Parathyroid adenoma (tissue), 2 donors: ENCODE data around the gene BRD3.

ENCODE experiments used
- H2AFZ ChIP-seq: fragments of 300-600 bp; sonication (generic); one replicate; pipeline ENCODE4 v1.7.0; 2017; ENCODE audit warnings: antibody characterized with exemption, mild to moderate bottlenecking
- H3K27ac ChIP-seq: fragments of 300-600 bp; sonication (generic); one replicate; pipeline ENCODE4 v1.7.0; 2017
- H3K27me3 ChIP-seq: fragments of 300-600 bp; sonication (generic); one replicate; pipeline ENCODE4 v1.7.0; 2017; ENCODE audit warnings: low read length; ENCODE audit not compliant: control insufficient read depth, insufficient read depth
- H3K36me3 ChIP-seq: fragments of 300-600 bp; sonication (generic); one replicate; pipeline ENCODE4 v1.7.0; 2017; ENCODE audit warnings: low read length; ENCODE audit not compliant: control insufficient read depth, insufficient read depth
- H3K4me1 ChIP-seq: fragments of 300-600 bp; sonication (generic); one replicate; pipeline ENCODE4 v1.7.0; 2017; ENCODE audit warnings: control low read depth
- H3K4me2 ChIP-seq: fragments of 300-600 bp; sonication (generic); one replicate; pipeline ENCODE4 v1.7.0; 2017; ENCODE audit warnings: low read length
- H3K4me3 ChIP-seq: fragments of 300-600 bp; sonication (generic); one replicate; pipeline ENCODE4 v1.7.0; 2017; ENCODE audit warnings: low read depth, low read length
- H3K79me2 ChIP-seq: fragments of 300-600 bp; sonication (generic); one replicate; pipeline ENCODE4 v1.7.0; 2017; ENCODE audit warnings: control low read depth
- H3K9ac ChIP-seq: fragments of 300-600 bp; sonication (generic); one replicate; pipeline ENCODE4 v1.7.0; 2017; ENCODE audit warnings: mild to moderate bottlenecking
- H3K9me3 ChIP-seq: fragments of 300-600 bp; sonication (generic); one replicate; pipeline ENCODE4 v1.7.0; 2017; ENCODE audit warnings: low read length; ENCODE audit not compliant: control insufficient read depth
- CTCF ChIP-seq: fragments of 300-600 bp; sonication (generic); IDR thresholded peaks from one replicate; pipeline ENCODE4 v1.7.0; 2017; ENCODE audit warnings: antibody characterized with exemption, mild to moderate bottlenecking
- donor health status: primary hyperparathyroidism.

The BRD3 gene

GRCh38 chr9:133994353-133995011 is 73.3 kb downstream of the BRD3 start:
- H3K9me3 ChIP-seq, result no peaks in the 10 kb centered on the region
- no peak overlapping the region for H3K4me2 ChIP-seq
- H3K4me3 ChIP-seq, result no peak overlapping the region
- H3K79me2 ChIP-seq, result peaks cover 2% of the 10 kb centered on the region
- no peak overlapping the region for H3K9ac ChIP-seq
- H3K4me1 ChIP-seq, result peaks cover 4% of the 10 kb centered on the region
- no peaks in the 10 kb centered on the region for H3K27me3 ChIP-seq
- H2AFZ ChIP-seq, result no peak overlapping the region
- no peak overlapping the region for H3K27ac ChIP-seq
- no peaks in the 10 kb centered on the region for H3K36me3 ChIP-seq
- peak; percentile 93 for TF ChIP-seq CTCF

- peaks cover 2% of the 10 kb centered on the region for H3K79me2 ChIP-seq
- no peak overlapping the region for H3K9ac ChIP-seq
- peak overlapping the region; percentile 99 for H3K4me2 ChIP-seq
- H3K9me3 ChIP-seq, result no peaks in the 10 kb centered on the region
- peak overlapping the region; percentile 88 for H3K4me3 ChIP-seq
- TF ChIP-seq CTCF, result no peak
- H3K4me1 ChIP-seq, result peaks cover 4% of the 10 kb centered on the region
- no peaks in the 10 kb centered on the region for H3K36me3 ChIP-seq
- H3K27me3 ChIP-seq, result no peaks in the 10 kb centered on the region
- H3K27ac ChIP-seq, result no peak overlapping the region
- peak overlapping the region; percentile 85 for H2AFZ ChIP-seq
Observed at GRCh38 chr9:133993635-133994253, 74.1 kb downstream of the BRD3 start.

GRCh38 chr9:133992780-133993634 is 74.8 kb downstream of the BRD3 start:
- H3K9me3 ChIP-seq, result no peaks in the 10 kb centered on the region
- peak overlapping the region; percentile 85 for H2AFZ ChIP-seq
- peak overlapping the region; percentile 99 for H3K4me2 ChIP-seq
- H3K9ac ChIP-seq, result no peak overlapping the region
- peak overlapping the region; percentile 75 for H3K27ac ChIP-seq
- peak overlapping the region; percentile 88 for H3K4me3 ChIP-seq
- peaks cover 2% of the 10 kb centered on the region for H3K79me2 ChIP-seq
- TF ChIP-seq CTCF, result peak; percentile 31
- H3K4me1 ChIP-seq, result peaks cover 4% of the 10 kb centered on the region
- no peaks in the 10 kb centered on the region for H3K36me3 ChIP-seq
- H3K27me3 ChIP-seq, result no peaks in the 10 kb centered on the region

GRCh38 chr9:133991964-133992779 is 75.7 kb downstream of the BRD3 start, which contains the start of gene VAV2:
VAV2 (minus strand) TSS chr9:133992324; CDS start chr9:133992278, 46 bp downstream.
- Histone ChIP-seq H3K4me2 (peak within 1 kb of the TSS; percentile 99), H3K79me2 (peaks cover 2% of the 10 kb centered on the region), H3K9me3 (no peaks in the 10 kb centered on the region), H3K27me3 (no peaks in the 10 kb centered on the region), H3K36me3 (no peaks in the 10 kb centered on the region), H3K27ac (peak within 1 kb of the TSS; percentile 75), H2AFZ (peak within 1 kb of the TSS; percentile 85), H3K9ac (no peak within 1 kb of the TSS), H3K4me1 (peaks cover 4% of the 10 kb centered on the region), H3K4me3 (peak within 1 kb of the TSS; percentile 88)
- no peak for TF ChIP-seq CTCF
